ENCODE measurements around the gene SAMD4A. TPM values are rescaled to one million over a fixed set of nuclear protein-coding genes. Genes with fewer than 3 reads are reported as not detected.
A peak's percentile ranks its signal among the peaks of the same experiment; 100 is the strongest.

The SAMD4A gene
- total RNA-seq, 1 experiment from 2014 or later: 9.6 TPM

GRCh38 chr14:54690887-54691286, 124.0 kb downstream of the SAMD4A start:
- Mint-ChIP-seq H3K9me3 (no peaks in the 10 kb centered on the region), H3K4me3 (no peak overlapping the region), H3K4me1 (peaks cover 11 to 15% of the 10 kb centered on the region in 2 experiments), H3K27ac (peak overlapping the region in 2 of 3 experiments; percentile 33 to 63; a peak in 3 of 7 replicates), H3K27me3 (ENCODE audit: low read depth) (no peaks in the 10 kb centered on the region), H3K36me3 (ENCODE audit: insufficient read depth in 1 of 3, low read depth in 3 of 3) (0 out of 7 replicates have a peak, but pooled peaks cover 0 to under 1% (median 0%) of the 10 kb centered on the region in 3 experiments)
- WGBS (ENCODE audit: extremely low coverage, insufficient read length, low lambda C conversion rate): no CpG with 5 or more reads among the region's 2 CpGs
- Histone ChIP-seq H2BK120ac (ENCODE audit: low read depth, low read length, poor library complexity, severe bottlenecking) (no peak overlapping the region), H4K8ac (replicated peaks; ENCODE audit: insufficient read length, low read depth, low read length) (no peak overlapping the region), H3K79me2 (ENCODE audit: insufficient read depth, low read length) (no peaks in the 10 kb centered on the region; the same call in 1 of the 2 replicates), H3K56ac (ENCODE audit: insufficient read length, low read depth, low read length) (no peak overlapping the region), H3K23me2 (ENCODE audit: insufficient read length, low read depth, low read length, poor library complexity, severe bottlenecking) (no peaks in the 10 kb centered on the region), H4K91ac (ENCODE audit: insufficient read length, low read depth, low read length) (no peak overlapping the region), H2BK12ac (ENCODE audit: insufficient read length, low read depth, low read length) (no peak overlapping the region), H3K79me1 (ENCODE audit: insufficient read depth, low read depth, low read length, poor library complexity, severe bottlenecking) (no peaks in the 10 kb centered on the region), H3K9ac (ENCODE audit: extremely low read depth, insufficient read length, low read length) (no peak overlapping the region), H3K18ac (ENCODE audit: insufficient read length, low read depth, low read length) (no peak overlapping the region), H3K27ac (ENCODE audit: insufficient read length, low read depth, low read length) (no peak overlapping the region), H3K9me3 (ENCODE audit: control insufficient read depth, low read depth, low read length) (no peaks in the 10 kb centered on the region), H3T11ph (ENCODE audit: low read length) (no peak overlapping the region), H4K5ac (ENCODE audit: insufficient read length, low read depth, low read length) (no peak overlapping the region), H3K14ac (ENCODE audit: insufficient read depth, low read length) (no peak overlapping the region), H3K4me2 (ENCODE audit: insufficient read depth, insufficient read length, low read length) (no peak overlapping the region), H3K23ac (ENCODE audit: insufficient read length, low read depth, low read length) (no peak overlapping the region), H3K27me3 (ENCODE audit: insufficient read depth, low read length) (no peaks in the 10 kb centered on the region), H2AFZ (ENCODE audit: low read length) (no peak overlapping the region), H3K4me1 (ENCODE audit: insufficient read depth, low read length) (peaks cover 2% of the 10 kb centered on the region; the same call in 1 of the 2 replicates), H2BK5ac (ENCODE audit: insufficient read length, low read length) (no peak overlapping the region), H3K4ac (ENCODE audit: low read depth, low read length) (no peak overlapping the region), H2BK15ac (ENCODE audit: low read depth, low read length) (no peak overlapping the region), H2AK5ac (ENCODE audit: insufficient read length, low read length) (peak overlapping the region; percentile 33), H2BK20ac (ENCODE audit: low read depth, low read length, poor library complexity, severe bottlenecking) (no peak overlapping the region), H4K20me1 (ENCODE audit: control insufficient read depth, insufficient read depth, insufficient read length) (peaks cover 3% of the 10 kb centered on the region)
- TF ChIP-seq, protein P1, sequence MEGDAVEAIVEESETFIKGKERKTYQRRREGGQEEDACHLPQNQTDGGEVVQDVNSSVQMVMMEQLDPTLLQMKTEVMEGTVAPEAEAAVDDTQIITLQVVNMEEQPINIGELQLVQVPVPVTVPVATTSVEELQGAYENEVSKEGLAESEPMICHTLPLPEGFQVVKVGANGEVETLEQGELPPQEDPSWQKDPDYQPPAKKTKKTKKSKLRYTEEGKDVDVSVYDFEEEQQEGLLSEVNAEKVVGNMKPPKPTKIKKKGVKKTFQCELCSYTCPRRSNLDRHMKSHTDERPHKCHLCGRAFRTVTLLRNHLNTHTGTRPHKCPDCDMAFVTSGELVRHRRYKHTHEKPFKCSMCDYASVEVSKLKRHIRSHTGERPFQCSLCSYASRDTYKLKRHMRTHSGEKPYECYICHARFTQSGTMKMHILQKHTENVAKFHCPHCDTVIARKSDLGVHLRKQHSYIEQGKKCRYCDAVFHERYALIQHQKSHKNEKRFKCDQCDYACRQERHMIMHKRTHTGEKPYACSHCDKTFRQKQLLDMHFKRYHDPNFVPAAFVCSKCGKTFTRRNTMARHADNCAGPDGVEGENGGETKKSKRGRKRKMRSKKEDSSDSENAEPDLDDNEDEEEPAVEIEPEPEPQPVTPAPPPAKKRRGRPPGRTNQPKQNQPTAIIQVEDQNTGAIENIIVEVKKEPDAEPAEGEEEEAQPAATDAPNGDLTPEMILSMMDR (conservative IDR thresholded peaks at IDR 0.05): no peak
- no peak for DNase-seq
